Vagina (tissue), 2 donors: ENCODE measurements around the gene SLC15A1. TPM values are rescaled to one million over a fixed set of nuclear protein-coding genes. Genes with fewer than 3 reads are reported as not detected.

Experiments
- DNase-seq, 2 donors: peaks; one replicate each; pipeline ENCODE4 v3.0.0-alpha.2; 2017; ENCODE audit errors: extremely low spot score in 2 of 2
- H3K27ac ChIP-seq: fragments of 200-600 bp; sonication (generic); one replicate; pipeline ENCODE4 v1.5.1; 2019
- H3K27me3 ChIP-seq: fragments of 200-600 bp; sonication (generic); one replicate; pipeline ENCODE4 v1.5.1; 2019
- H3K36me3 ChIP-seq, 2 donors: fragments of 200-600 bp; sonication (generic); one replicate each; pipeline ENCODE4 v1.5.1; 2017 to 2019
- H3K4me1 ChIP-seq: fragments of 200-600 bp; sonication (generic); one replicate; pipeline ENCODE4 v1.5.1; 2019
- H3K4me3 ChIP-seq, 2 donors: fragments of 200-600 bp; sonication (generic); 1 replicate in 1 of 2; 2 replicates in 1 of 2; pipeline ENCODE4 v1.5.1; 2016 to 2019
- H3K9me3 ChIP-seq: fragments of 200-600 bp; sonication (generic); one replicate; pipeline ENCODE4 v1.5.1; 2019
- POLR2A ChIP-seq, 2 donors: fragments of 450-650 bp; IDR thresholded peaks; one replicate each; pipeline ENCODE4 v1.6.1; 2017; ENCODE audit warnings: antibody characterized with exemption in 2 of 2, mild to moderate bottlenecking in 2 of 2, moderate library complexity in 2 of 2
- POLR2AphosphoS5 ChIP-seq, 2 donors: sonication (generic); formaldehyde crosslinking; IDR thresholded peaks; one replicate each; pipeline ENCODE4 v1.9.0; 2017; ENCODE audit warnings: antibody characterized with exemption in 2 of 2, mild to moderate bottlenecking in 2 of 2, low read depth in 1 of 2; ENCODE audit not compliant: insufficient read depth in 1 of 2
- intact Hi-C: fragments of 100-400 bp; cut with DNase I; formaldehyde crosslinking; loops from one replicate; pipeline ENCODE4 v1.15.1; 2023
- total RNA-seq: library from RNA; depleted of rRNA; stranded (reverse); fragments of >200 nt; gene quantifications from one replicate; pipeline ENCODE4 v1.2.3, GENCODE V29; 2016
- TF ChIP-seq, protein P1 (sequence below), 3 experiments: fragments of 450-650 bp in 2 of 3; fragments of 200-600 bp in 1 of 3; sonication (generic) in 1 of 3; IDR thresholded peaks; one replicate each; pipeline ENCODE4 v1.5.1; 2017 to 2019; ENCODE audit warnings: antibody characterized with exemption in 3 of 3, mild to moderate bottlenecking in 2 of 3, moderate library complexity in 2 of 3

The SLC15A1 gene
- total RNA-seq, 1 donor from 2014 or later: 7.4 TPM

DNA sequence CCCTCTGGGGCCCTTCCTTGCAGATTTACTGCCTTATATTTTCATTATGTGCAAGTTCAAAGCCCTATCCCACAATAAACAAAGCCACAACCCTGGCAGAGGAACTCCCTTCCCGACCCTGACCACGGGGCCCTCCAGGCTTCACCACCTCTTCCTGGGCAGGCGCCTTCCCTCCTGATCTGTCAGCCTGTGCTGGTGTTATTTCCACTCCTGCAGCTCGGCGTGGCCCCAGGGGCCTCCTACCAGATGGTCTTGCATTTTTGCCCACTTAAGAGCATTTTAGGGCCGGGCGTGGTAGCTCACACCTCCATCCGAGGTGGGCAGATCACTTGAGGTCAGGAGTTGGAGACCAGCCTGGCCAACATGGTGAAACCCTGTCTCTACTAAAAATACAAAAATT, 22.8 kb downstream of the SLC15A1 start:
- Histone ChIP-seq H3K27ac (no peak overlapping the region), H3K4me1 (no peaks in the 10 kb centered on the region), H3K27me3 (no peaks in the 10 kb centered on the region), H3K9me3 (no peaks in the 10 kb centered on the region), H3K4me3 (no peak overlapping the region), H3K36me3 (no peaks in the 10 kb centered on the region)
- no peak for TF ChIP-seq POLR2AphosphoS5 (IDR thresholded peaks at IDR 0.05; ENCODE audit: insufficient read depth in 1 of 2, low read depth in 1 of 2)
- TF ChIP-seq POLR2A (IDR thresholded peaks at IDR 0.05): no peak
- TF ChIP-seq, protein P1, sequence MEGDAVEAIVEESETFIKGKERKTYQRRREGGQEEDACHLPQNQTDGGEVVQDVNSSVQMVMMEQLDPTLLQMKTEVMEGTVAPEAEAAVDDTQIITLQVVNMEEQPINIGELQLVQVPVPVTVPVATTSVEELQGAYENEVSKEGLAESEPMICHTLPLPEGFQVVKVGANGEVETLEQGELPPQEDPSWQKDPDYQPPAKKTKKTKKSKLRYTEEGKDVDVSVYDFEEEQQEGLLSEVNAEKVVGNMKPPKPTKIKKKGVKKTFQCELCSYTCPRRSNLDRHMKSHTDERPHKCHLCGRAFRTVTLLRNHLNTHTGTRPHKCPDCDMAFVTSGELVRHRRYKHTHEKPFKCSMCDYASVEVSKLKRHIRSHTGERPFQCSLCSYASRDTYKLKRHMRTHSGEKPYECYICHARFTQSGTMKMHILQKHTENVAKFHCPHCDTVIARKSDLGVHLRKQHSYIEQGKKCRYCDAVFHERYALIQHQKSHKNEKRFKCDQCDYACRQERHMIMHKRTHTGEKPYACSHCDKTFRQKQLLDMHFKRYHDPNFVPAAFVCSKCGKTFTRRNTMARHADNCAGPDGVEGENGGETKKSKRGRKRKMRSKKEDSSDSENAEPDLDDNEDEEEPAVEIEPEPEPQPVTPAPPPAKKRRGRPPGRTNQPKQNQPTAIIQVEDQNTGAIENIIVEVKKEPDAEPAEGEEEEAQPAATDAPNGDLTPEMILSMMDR (IDR thresholded peaks at IDR 0.05): no peak
- DNase-seq: no peak
- intact Hi-C loops: no loop called here

DNA sequence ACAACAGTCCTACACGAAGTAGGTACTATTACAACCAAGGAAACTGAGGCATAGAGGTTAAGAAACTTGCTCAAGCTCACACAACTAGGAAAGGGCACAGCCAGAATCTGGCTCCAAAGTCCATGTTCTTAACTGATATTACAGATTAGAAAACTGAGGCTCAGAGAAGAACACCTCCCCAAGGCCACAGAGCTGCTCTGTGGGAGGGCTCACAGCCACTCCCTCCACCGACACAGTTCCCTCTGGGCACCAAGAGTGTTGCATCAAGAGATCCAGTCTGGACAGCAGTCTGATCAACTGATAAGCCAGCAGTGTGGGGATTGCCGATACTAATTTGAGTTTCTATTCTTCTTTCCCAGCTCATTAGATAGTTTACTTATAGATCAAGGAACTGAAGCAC, 29.5 kb downstream of the SLC15A1 start:
- Histone ChIP-seq H3K36me3 (no peaks in the 10 kb centered on the region), H3K9me3 (no peaks in the 10 kb centered on the region), H3K4me3 (no peak overlapping the region), H3K4me1 (no peaks in the 10 kb centered on the region), H3K27me3 (no peaks in the 10 kb centered on the region), H3K27ac (no peak overlapping the region)
- intact Hi-C loops: no loop called here
- TF ChIP-seq, protein P1 (IDR thresholded peaks at IDR 0.05): no peak
- DNase-seq: no peak

DNA sequence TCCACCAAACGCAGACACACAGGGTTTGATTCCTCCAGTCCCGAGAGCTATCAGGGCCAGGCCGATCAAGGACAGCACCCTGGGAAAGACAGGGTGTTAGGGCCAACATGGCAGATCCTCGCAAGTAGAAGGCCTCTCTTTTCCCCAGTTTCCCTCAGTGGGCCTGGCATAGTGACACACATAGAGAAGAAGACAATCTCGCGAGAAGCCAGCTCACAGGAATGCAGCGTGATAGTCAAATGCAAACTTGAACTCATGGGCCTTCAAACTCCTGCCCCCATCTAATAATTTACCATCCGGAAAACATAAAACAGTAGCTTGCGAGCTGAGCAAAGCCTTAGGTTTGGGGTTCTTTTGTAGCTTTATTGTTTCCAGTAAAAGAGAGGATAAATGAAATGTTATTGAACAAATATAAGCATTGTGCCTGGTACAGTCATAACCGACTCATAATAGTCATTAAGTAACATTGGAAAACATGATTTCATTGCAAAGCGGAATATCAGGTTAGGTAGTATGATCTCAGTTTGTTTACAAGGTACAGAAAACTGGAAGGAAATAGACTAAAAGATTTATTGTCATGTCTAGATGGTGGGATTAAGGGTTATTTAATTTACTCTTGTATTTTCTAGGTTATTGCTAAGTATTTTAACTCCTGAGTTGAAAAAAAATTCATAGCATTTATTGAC, 30.5 kb downstream of the SLC15A1 start:
- no peaks in the 10 kb centered on the region for H3K36me3 ChIP-seq
- no peaks in the 10 kb centered on the region for H3K27me3 ChIP-seq
- no peaks in the 10 kb centered on the region for H3K4me1 ChIP-seq
- DNase-seq: no peak
- H3K4me3 ChIP-seq: no peak overlapping the region
- H3K27ac ChIP-seq: no peak overlapping the region
- intact Hi-C loops: no loop called here
- H3K9me3 ChIP-seq: no peaks in the 10 kb centered on the region
- TF ChIP-seq POLR2A (IDR thresholded peaks at IDR 0.05): no peak
- TF ChIP-seq POLR2AphosphoS5 (IDR thresholded peaks at IDR 0.05; ENCODE audit: insufficient read depth in 1 of 2, low read depth in 1 of 2): peak in 1 of 2 donors; percentile 56

DNA sequence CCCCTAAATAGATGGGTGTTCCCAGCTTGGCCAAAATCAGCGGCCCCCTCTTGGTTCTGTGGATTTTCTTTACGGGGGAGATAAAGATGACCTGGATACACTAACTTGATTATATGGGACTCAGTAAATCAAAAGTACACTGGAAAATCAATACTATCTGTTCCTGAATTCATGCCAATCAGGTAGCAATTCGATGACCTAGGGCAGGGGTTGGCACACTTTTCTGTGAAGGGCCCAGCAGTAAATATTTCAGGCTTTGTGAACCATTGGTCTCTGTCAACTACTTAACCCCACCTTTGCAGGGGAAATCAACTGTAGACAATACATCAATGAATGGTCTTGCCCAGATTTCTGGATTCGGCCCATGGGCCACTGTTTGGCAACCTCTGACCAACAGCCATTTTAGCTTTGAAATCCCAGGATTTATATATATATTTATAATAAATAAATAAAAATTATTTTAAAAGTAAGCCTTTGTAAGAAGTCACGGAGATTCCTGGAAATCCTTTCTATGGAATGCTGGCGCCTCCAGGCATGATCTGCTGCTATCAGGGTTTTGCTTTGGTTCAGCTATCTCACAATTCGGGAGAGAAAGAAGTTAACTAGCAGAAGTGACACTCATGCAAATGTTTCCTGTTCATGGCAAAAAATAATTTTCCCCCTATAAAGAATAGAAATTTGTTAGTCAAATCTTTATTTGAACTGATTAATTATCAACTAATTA, 32.8 kb downstream of the SLC15A1 start:
- TF ChIP-seq, protein P1 (IDR thresholded peaks at IDR 0.05): no peak
- TF ChIP-seq POLR2A (IDR thresholded peaks at IDR 0.05) (no peak), POLR2AphosphoS5 (IDR thresholded peaks at IDR 0.05; ENCODE audit: insufficient read depth in 1 of 2, low read depth in 1 of 2) (no peak)
- Histone ChIP-seq H3K27ac (no peak overlapping the region), H3K9me3 (no peaks in the 10 kb centered on the region), H3K36me3 (no peaks in the 10 kb centered on the region), H3K4me3 (no peak overlapping the region), H3K4me1 (no peaks in the 10 kb centered on the region), H3K27me3 (no peaks in the 10 kb centered on the region)
- intact Hi-C loops: no loop called here
- DNase-seq: no peak

DNA sequence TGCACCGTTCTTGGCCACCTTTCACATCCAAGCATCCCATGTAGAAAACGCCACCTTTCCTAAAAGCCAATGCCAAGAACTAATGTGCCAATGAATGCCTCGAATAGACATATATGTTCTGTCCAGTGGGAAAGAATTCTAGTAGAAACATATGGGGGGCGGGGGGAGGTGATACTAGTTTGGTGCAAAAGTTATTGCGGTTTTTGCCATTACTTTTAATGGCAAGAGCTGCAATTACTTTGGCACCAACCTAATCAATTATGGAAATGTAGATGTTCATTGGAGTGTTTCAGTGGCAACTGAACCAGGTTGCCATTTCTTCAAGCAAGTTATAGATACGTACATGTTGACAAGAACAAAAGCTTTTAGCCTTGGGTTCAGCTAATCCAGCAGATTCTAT, 34.6 kb downstream of the SLC15A1 start:
- no peak for DNase-seq
- Histone ChIP-seq H3K27ac (no peak overlapping the region), H3K4me1 (no peaks in the 10 kb centered on the region), H3K27me3 (no peaks in the 10 kb centered on the region), H3K9me3 (no peaks in the 10 kb centered on the region), H3K4me3 (no peak overlapping the region), H3K36me3 (no peaks in the 10 kb centered on the region)
- intact Hi-C loops: no loop called here
- TF ChIP-seq, protein P1 (IDR thresholded peaks at IDR 0.05): no peak
- TF ChIP-seq POLR2AphosphoS5 (IDR thresholded peaks at IDR 0.05; ENCODE audit: insufficient read depth in 1 of 2, low read depth in 1 of 2) (no peak), POLR2A (IDR thresholded peaks at IDR 0.05) (no peak)
